NCI-H345 treated with DMSO at 0.1 percent for 48 hours (cell line): ENCODE data around the gene ASCC1.
"Not testable (repeated sequence)": the region's sequence is repeated elsewhere in the genome, so short reads cannot be mapped to it uniquely, and the experiment has no call there.

ENCODE experiments used
- DNase-seq: peaks from one replicate; lab custom pipeline; 2025; ENCODE audit not compliant: unreplicated experiment; lab: John Stamatoyannopoulos, UW

ASCC1 gene

DNA sequence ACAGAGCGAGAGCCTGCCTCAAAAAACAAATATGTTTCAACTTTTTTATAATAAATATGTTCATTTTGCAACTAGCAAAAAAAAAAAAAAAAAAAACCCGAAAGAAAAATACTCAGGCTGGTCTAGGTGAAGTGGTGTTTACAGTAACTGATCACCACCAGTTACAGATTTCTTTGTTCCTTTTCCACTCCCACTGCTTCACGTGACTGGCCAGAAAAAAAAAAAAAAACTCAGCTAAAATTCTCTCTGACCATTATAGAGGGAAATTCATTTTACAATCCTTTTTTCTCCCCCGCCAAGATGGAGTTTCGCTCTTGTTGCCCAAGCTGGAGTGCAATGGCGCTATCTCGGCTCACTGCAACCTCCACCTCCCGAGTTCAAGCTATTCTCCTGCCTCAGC, 4.6 kb upstream of the ASCC1 start:
- DNase-seq, result no peak

DNA sequence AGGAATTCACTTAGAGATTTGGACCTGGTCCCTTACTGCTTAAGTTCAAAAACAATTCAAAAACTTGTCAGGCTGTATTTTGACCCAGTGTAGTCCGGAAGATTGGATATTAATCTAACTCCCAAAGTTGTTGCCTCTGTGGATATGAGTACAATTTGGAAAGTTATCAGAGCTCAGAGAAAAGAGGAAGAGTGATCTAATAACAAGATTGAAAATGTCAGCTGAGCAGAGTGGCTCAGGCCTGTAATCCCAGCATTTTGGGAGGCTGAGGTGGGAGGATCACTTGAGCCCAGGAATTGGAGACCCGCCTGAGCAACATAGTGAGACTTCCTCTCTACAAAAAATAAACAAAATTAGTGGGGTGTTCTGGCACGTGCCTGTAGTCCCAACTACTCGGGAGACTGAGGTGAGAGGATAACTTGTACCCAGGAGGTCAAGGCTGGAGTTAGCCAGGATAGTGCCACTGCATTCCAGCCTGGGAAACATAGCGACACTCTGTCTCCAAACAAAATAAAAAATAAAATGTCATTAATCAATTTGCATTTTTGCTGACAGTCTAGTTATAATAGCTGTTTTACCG, 3.2 kb upstream of the ASCC1 start:
- DNase-seq, result no peak

DNA sequence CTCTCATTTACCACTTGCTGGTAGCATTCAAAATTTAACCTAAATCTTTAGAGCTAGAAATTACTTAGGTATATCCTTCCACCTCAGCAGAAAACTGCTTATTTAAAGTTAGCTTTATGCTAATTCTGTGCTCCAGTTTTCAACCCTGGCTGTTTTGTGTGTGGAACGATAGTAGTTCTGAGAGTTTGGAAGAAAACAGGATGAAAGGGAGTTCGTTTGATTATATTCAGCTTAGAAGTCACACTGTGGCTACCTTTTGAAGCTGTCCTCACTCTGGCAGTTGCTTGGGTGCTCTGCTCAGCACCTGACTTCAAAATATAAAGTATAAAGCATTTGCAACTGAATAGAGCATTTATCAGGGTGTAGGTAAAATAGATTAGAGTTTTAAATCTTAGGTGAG, 2.6 kb upstream of the ASCC1 start:
- no peak for DNase-seq

DNA sequence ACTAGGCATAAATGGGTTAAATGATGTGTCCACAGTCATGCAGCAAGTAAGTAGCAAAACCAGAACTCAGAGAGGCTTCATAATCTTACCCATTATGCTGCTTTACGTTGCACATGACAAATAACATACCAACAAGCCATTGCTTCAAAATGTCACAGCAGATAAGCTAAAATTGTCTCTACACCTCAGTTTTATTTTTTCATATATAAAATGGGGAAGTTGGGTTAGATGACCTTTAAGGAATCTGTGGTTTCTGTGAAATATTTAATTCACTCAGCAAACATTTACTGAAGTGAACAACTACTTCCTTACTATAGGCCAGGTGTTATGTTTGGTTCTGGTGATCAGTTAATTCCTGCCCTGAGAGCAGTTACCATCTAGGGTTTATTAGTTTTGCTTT, 2.2 kb upstream of the ASCC1 start:
- DNase-seq, result no peak

DNA sequence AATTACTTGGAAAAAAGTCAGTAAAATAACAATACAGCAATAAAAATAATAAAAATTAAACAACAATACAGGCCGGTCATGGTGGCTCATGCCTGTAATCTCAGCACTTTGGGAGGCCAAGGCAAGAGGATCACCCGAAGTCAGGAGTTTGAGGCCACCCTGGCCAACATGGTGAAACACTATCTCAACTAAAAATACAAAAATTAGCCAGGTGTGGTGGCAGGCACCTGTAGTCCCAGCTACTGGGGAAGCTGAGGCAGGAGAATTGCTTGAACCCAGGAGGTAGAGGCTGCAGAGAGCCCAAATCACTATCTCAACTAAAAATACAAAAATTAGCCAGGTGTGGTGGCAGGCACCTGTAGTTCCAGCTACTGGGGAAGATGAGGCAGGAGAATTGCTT, 4.2 kb downstream of the ASCC1 start:
- not testable (repeated sequence) for DNase-seq

DNA sequence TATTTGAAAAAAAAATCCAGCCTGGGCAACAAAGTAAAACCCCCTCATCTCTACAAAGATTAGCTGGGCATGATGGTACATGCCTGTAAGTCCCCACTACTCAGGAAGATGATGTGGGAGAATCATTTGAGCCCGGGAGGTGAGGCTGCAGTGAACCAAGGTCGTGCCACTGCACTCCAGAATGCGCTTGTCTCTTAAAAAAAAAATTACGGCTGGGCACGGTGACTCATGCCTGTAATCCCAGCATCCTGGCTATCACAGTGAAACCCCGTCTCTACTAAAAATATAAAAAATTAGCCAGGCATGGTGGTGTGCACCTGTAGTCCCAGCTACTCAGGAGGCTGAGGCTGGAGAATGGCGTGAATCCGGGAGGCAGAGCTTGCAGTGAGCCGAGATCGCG, 4.7 kb downstream of the ASCC1 start:
- DNase-seq, result not testable (repeated sequence)

DNA sequence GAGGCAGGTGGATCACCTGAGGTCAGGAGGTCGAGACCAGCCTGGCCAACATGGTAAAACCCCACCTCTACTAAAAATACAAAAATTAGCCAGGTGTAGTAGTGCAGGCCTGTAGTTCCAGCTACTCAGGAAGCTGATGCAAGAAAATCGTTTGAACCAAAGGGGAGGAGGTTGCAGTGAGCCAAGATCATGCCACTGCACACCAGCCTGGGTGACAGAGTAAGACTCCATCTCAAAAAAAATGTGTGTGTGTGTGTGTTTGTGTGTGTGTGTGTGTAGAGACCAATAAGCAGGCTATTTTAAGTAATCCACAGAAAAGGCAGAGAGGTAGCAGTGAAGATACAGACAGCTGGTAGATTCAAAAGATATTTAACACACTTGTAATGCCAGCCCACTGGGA, 7.5 kb downstream of the ASCC1 start:
- not testable (repeated sequence) for DNase-seq

DNA sequence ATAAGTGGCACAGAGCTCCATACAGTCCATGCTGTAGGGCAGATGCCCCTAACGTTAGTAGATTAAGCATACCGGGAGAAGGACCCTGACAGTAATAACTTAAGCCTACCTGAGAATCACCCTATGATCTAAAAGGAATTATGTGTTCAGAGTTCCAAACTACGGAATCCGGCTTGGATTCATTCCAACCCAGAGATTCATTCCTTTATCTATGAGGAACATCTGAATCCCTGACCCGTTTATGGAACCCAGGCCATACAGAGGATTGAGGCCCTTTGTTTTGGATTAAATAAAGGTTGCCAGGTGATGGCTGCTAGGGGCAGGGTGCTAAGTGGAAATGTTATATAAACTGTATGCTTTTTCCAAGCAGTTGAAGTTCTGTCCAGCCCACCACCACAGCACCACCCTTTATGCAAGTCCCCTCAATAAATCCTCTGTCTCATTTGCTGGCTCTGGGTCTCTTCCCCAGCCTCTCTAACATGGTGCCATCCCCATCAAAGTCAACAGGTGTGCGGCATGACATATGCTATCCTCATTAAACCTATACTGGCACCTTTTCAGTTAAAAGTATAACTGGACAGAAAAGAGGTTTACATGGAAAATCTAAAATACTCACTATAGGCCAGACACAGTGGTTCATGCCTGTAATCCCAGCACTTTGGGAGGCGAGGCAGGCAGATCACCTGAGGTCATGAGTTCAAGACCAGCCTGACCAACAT, 9.4 kb downstream of the ASCC1 start:
- DNase-seq, result no peak

DNA sequence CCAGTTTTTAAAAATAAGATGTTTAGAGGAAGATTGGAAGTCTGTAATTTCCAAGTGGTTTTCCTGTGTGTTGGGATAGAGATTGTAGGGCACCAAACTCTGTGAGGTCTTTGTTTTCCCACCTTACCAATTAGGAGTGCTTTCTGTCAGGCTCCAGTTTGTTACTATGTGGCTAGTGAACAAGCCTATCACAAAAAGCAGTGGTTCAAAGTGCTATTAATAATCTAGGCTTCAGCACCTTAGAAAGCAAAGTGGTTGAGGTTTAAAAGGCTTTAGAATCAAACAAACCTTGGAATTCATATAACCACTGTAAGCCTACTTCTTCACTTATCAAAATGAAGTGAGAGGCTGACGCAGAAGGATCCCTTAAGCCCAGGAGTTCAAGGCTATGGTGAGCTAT, 11.4 kb downstream of the ASCC1 start:
- no peak for DNase-seq

DNA sequence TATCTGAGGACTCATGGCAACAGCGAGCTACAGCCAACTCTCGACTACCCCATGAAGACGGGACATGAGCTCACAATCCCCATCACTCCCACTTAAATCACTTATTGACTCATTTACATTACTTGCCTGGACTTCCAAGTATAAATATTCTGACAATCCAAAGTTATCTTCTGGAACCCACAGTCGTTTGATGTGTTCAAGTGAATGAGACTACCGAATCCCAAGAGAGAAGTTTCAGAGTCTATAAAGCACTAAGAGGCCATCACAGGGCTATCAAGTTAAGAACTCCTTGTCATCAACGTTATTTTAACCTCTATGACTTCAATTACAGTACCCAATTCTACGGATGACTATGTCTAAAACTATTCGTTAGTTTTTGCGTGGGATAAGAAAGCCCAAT, 11.8 kb downstream of the ASCC1 start:
- DNase-seq, result no peak

DNA sequence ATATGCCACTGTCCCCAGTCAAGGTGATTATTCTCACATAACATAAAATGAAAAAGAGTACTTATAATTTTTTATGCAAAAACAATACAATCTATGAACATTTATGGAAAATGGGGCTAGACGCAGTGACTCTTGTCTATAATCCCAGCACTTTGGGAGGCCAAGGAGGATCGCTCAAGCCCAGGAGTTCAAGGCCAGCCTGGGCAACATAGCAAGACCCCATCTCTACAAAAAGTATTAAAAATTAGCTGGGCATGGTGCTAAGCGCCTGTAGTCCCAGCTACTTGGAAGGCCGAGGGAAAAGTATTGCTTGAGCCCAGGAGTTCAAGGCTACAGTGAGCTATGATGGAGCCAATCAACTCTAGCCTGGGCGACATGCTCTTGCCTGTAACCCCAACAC, 14.8 kb downstream of the ASCC1 start:
- DNase-seq, result no peak

DNA sequence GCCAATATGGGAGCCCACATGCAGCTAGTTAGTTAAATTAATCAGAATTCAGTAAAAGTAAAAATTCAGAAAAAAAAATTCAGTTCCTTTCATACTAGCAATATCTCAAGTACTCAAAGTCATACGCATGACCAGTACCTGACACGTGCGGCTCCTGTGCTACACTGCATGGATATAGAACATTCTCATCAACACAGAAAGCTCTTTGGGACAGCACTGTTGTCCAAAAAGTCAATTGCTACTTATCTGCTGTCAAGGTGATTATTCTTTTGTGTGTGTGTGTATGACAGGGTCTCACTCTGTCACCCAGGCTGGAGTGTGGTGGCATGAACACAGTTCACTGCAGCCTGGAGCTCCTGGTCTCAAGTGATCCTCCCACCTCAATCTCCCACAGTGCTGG, 15.2 kb downstream of the ASCC1 start:
- DNase-seq, result no peak

DNA sequence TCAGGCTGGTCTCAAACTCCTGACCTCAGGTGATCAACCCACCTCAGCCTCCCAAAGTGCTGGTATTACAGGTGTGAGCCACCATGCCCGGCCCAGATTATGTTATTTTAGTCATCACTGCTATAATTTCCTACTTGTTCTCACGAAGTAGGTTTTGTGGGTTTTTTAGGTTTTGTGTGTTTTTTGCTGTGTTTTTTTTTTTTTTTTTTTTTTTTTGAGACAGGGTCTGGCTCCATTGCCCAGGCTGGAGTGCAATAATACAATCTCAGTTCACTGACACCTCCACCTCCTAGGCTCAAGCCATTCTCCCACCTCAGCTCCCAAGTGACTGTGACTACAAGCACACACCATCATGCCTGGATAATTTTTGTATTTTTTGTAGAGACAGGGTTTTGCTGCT, 21.1 kb downstream of the ASCC1 start:
- no peak for DNase-seq

DNA sequence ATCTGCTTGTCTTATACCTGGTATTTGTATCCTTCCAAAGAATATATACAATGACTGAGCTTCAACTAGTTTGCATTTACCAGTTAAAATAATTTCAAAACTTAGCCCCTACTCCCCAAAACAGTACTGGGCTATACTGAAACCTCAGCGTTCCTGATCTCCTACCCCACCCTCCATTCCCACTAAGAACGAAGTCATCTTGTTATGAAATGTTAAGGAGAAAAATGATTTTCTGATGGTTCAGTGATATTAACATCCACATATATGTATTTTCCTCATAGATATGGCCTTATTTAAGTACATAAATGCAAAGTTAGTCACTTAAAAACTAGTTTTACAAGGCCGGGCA, 29.1 kb downstream of the ASCC1 start:
- no peak for DNase-seq

DNA sequence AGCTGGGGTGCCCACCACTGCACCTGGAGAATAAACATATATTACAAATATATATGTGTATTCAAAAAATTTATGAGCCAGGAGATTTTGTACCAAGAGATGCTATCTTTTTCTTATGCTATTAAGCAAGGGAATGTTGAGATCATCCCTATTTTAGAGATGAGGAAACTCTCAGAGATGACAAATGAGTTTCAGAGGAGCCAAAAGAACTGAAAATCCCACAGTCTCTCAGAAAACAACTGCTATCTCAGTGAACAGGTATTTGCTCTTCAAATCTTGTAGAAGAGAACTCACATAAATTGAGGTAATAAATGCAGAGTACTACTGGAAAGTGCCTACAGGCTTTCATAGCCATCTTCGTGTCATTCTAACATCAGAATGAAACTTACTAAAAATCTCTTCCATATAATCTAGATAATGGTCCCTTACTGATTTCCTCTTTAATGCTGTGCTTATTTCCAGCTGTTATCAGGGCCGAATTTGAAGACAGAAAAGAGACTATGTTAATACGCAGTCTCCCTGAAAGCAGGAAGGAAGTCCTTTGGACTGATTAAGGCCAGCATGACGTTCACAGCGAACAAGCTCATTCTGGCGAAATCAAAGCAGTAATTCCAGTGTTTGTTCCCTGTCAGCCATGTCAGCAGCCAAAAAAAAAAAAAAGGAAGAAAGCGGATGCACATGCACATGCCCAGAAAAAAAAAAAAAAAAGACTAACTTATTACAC, 29.7 kb downstream of the ASCC1 start:
- DNase-seq, result no peak

DNA sequence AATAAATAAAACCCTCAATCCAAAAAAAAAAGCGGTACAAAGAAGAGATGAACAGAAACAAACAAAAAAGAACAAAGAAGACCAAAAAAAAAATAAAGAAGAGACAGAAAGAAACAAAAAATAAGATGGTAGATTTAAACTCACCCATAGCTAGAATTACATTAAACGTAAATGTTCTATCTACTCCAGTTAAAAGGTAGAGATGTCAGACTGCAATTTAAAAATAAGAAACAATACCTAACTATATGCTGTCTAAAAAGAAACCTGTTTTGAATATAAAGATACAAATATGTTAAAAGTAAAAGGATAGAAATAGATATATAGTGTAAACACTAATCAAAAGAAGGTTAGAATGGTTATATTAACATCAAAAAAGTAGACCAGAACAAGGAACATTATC, 31.9 kb downstream of the ASCC1 start:
- no peak for DNase-seq

DNA sequence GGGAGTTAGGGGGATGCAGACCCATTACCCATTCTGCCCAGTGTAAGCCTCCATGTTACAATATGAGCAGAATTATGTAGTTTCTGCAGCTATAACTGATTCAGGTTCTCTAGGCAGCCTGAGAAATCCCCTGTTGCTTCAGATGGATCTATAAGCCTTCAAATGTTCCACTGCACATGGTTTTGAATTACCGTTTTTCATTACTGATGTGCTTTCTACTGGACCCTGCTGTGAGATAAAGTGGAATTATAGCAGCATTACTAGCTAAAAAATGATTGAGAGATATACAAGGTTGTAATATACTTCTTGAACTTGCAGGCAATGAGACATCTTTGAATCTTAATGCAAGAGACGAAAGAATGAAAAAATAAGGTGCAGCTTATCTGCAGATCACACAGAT, 38.6 kb downstream of the ASCC1 start:
- DNase-seq, result no peak

DNA sequence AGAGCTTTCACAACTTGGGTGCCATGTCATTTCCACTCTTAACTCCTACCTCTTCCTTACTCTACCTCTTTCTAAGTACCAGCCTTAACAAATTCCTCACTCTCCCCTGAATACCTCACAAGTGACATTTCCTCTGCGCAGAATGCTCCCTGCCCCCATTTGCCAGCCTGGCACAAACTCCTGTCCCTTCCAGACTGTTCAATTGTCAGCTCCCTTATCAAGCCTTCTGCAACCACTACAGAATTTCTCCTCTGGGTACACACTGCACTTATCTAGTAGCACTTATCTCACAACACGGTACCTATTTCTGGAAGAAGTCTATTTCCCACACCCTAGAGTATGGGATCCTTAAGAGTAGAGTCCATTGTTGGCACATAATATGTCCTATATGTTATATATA, 39.4 kb downstream of the ASCC1 start:
- no peak for DNase-seq

DNA sequence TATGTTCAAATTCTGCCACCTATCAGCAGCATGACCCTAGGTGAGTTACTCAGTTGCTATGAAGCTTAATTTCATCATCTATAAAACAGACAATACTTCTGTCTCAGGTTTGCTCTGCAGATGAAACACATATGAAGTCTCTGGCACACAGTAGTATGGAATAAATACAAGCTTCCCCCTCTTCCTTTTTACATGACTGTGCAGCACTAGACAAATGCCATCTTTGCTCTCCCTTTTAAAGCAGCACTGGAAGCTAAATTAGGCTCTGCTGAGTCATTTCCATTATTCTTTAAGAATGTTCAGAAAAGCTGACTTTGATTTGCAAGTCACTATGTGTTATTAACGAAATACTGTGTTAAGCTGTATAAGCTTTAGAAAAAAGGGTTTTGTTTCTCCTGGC, 40.9 kb downstream of the ASCC1 start:
- no peak for DNase-seq

DNA sequence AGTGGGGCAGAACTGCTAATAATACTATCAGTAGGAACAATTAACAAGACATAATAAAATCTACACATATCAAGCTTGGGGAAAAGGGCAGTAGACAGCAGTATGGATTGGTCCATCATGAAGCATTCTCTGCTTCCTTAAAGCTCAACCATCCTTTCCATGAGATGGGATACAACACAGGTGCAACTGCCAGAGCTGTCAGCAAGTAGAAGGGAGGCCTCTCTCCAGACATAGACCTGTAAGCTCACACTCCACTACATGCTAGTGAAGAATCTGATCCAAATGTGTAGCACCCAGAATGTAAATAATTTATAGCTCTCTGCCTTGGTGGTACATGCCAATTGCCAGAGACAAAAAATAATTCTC, 41.8 kb downstream of the ASCC1 start:
- DNase-seq, result no peak

DNA sequence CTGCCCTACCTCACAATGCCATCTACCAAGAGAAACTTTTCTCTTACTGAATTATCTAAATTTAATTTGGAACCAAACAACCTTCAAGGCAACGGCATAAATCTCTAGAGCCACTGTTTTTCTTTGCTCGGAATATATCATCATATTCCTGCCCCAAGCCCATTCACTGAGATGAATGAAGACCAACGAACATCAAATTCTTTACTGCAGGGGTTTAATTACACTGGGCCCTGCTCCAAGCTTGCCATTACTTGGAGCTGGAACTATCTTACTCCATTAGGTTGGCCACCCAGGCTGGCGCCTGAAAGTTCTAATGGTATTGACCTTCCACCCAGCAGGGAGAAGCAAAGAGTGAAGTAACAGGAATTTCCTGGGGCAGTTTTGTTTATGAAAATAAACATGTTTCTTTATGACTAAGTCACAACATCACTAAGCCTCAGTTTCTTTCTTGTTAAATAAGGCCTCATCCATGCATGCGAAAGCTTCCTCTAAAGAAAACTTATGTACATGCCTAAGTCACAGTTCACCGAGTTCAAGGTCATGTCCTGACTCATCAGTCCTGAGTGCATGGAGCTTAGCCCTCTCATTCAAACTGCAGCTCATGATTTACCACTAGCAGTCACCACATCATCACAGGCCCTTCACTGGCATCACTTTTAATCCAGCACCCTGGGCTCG, 42.3 kb downstream of the ASCC1 start:
- DNase-seq, result no peak

DNA sequence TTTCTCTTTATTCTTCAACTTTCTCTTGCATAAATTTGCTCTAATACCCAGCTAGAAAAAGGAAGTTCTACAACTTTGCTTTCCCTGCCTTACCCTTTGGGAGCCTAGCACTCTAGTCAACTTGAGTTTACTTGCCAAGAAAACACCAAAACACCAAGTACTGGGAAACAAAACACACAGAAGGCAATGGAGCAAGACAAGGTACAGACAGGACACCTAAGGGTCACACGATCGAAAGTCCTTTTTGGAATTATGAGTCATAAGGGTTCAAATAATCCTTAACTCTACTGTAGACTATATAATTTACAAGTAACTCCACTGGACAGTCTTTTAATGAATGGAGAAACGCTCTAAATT, 42.8 kb downstream of the ASCC1 start:
- no peak for DNase-seq
